Keratinocyte (primary cell): Measurements from ENCODE around the gene MTSS2. TPM values are rescaled to one million over a fixed set of nuclear protein-coding genes. Genes with fewer than 3 reads are reported as not detected.

Experiments used
- DNase-seq: peaks from one replicate; pipeline ENCODE4 v3.0.0-alpha.2; 2011; ENCODE audit warnings: low read depth, missing footprints, low spot score
- FAIRE-seq: peaks from 2 replicates; lab custom pipeline; 2011; peaks lifted over from hg19 to GRCh38; lab: Jason Lieb, UNC
- H2AFZ ChIP-seq: 2 replicates; pipeline ENCODE4 v1.6.0; 2012; ENCODE audit warnings: low read length, control low read depth, inconsistent platforms; ENCODE audit not compliant: control insufficient read depth
- H3K27ac ChIP-seq: 2 replicates; pipeline ENCODE4 v1.5.1; 2011; ENCODE audit warnings: low read length; ENCODE audit not compliant: control insufficient read depth, insufficient read depth
- H3K27me3 ChIP-seq: 3 replicates; pipeline ENCODE4 v1.6.0; 2011; ENCODE audit warnings: low read length; ENCODE audit not compliant: control insufficient read depth, insufficient read depth; ENCODE audit errors: extremely low read depth
- H3K36me3 ChIP-seq, 2 experiments: 2 replicates in 1 of 2; 3 replicates in 1 of 2; pipeline ENCODE4 v1.5.1; 2011; ENCODE audit warnings: low read length in 2 of 2, mild to moderate bottlenecking in 1 of 2; ENCODE audit not compliant: control insufficient read depth in 2 of 2, insufficient read depth in 2 of 2; ENCODE audit errors: extremely low read depth in 1 of 2
- H3K4me1 ChIP-seq: 3 replicates; pipeline ENCODE4 v1.5.1; 2011; ENCODE audit warnings: low read length; ENCODE audit not compliant: control insufficient read depth, insufficient read depth; ENCODE audit errors: extremely low read depth
- H3K4me2 ChIP-seq: 3 replicates; pipeline ENCODE4 v1.6.0; 2011; ENCODE audit warnings: low read depth, low read length; ENCODE audit not compliant: control insufficient read depth, insufficient read depth; ENCODE audit errors: extremely low read depth
- H3K4me3 ChIP-seq, 3 experiments: fragments of 200-600 bp in 1 of 3; sonication (generic) in 1 of 3; 2 replicates in 2 of 3; 3 replicates in 1 of 3; pipeline ENCODE4 v1.5.1; 2011 to 2016; ENCODE audit warnings: low read length in 3 of 3, mild to moderate bottlenecking in 3 of 3, control low read depth in 2 of 3, inconsistent platforms in 1 of 3, low read depth in 1 of 3, mixed read lengths in 1 of 3, mixed run types in 1 of 3, moderate library complexity in 1 of 3; ENCODE audit not compliant: control insufficient read depth in 2 of 3, insufficient read depth in 2 of 3; ENCODE audit errors: extremely low read depth in 1 of 3
- H3K79me2 ChIP-seq: 2 replicates; pipeline ENCODE4 v1.6.0; 2012; ENCODE audit warnings: low read length; ENCODE audit not compliant: control insufficient read depth, insufficient read depth
- H3K9ac ChIP-seq: 3 replicates; pipeline ENCODE4 v1.6.0; 2011; ENCODE audit warnings: low read length; ENCODE audit not compliant: control insufficient read depth, insufficient read depth; ENCODE audit errors: extremely low read depth
- H3K9me1 ChIP-seq: 3 replicates; pipeline ENCODE4 v1.6.0; 2011; ENCODE audit warnings: low read length; ENCODE audit not compliant: control insufficient read depth, insufficient read depth; ENCODE audit errors: extremely low read depth
- H3K9me3 ChIP-seq: 2 replicates; pipeline ENCODE4 v1.5.1; 2012; ENCODE audit warnings: low read depth, low read length; ENCODE audit not compliant: control insufficient read depth
- H4K20me1 ChIP-seq: 3 replicates; pipeline ENCODE4 v1.6.0; 2011; ENCODE audit warnings: low read length; ENCODE audit not compliant: control insufficient read depth, insufficient read depth; ENCODE audit errors: extremely low read depth
- CTCF ChIP-seq, 3 experiments: IDR thresholded peaks in 1 of 3; conservative IDR thresholded peaks in 1 of 3; optimal IDR thresholded peaks in 1 of 3; 2 replicates in 2 of 3; 3 replicates in 1 of 3; pipeline versions ENCODE3 to v1.5.1; 2011; ENCODE audit warnings: low read length in 3 of 3, mild to moderate bottlenecking in 3 of 3, moderate library complexity in 2 of 3, control low read depth in 1 of 3, inconsistent platforms in 1 of 3; ENCODE audit not compliant: insufficient read depth in 2 of 3; ENCODE audit errors: extremely low read depth in 1 of 3
- EZH2 ChIP-seq: IDR thresholded peaks from one replicate; pipeline ENCODE4 v1.6.1; 2012; ENCODE audit warnings: inconsistent platforms, mild to moderate bottlenecking, low read length, moderate library complexity
- dilution Hi-C: fragments of 300-500 bp; cut with MboI; formaldehyde crosslinking; loops from one replicate; pipeline ENCODE4 v1.7.0; 2020; ENCODE audit warnings: low sequenced_read_pairs; ENCODE audit not compliant: extremely low pct_ligation_motif_present
- polyA plus RNA-seq, 5 experiments: library from polyadenylated mRNA; depleted of rRNA in 3 of 5; stranded (reverse) in 3 of 5; stranded (forward) in 1 of 5; unstranded in 1 of 5; fragments of >200 nt; gene quantifications; 1 replicate in 1 of 5; 2 replicates in 3 of 5; 3 replicates in 1 of 5; pipeline versions ENCODE4 v1.2.1 to v1.2.3, GENCODE V29; 2011 to 2012; ENCODE audit warnings: missing spikeins in 2 of 5, low read depth in 1 of 5, low replicate concordance in 1 of 5

The MTSS2 gene
- polyA plus RNA-seq, 1 donor (not counting 4 experiments of a cell fraction or from before 2014, with no cell fraction given), result 13.3 TPM

- H3K4me3 ChIP-seq, result no peak overlapping the region
- no peak for DNase-seq
- no peaks in the 10 kb centered on the region for H3K9me3 ChIP-seq
- peak overlapping the region; percentile 30 for H3K27ac ChIP-seq
- no peaks in the 10 kb centered on the region for H3K27me3 ChIP-seq
- H3K4me2 ChIP-seq, result no peak overlapping the region
- H3K9me1 ChIP-seq, result no peaks in the 10 kb centered on the region
- no peaks in the 10 kb centered on the region for H4K20me1 ChIP-seq
- no peak for FAIRE-seq
- no peak for TF ChIP-seq CTCF (optimal IDR thresholded peaks at IDR 0.05 in 1 of 3, IDR thresholded peaks at IDR 0.05 in 1 of 3, conservative IDR thresholded peaks at IDR 0.05 in 1 of 3; ENCODE audit: extremely low read depth in 1 of 3, insufficient read depth in 2 of 3, low read length in 3 of 3)
- TF ChIP-seq EZH2, result no peak
- H3K4me1 ChIP-seq, result peaks cover 65% of the 10 kb centered on the region
- H3K9ac ChIP-seq, result peak overlapping the region; percentile 13
- H2AFZ ChIP-seq, result no peak overlapping the region
- H3K36me3 ChIP-seq, result peaks cover 1 to 4% of the 10 kb centered on the region in 2 experiments
- dilution Hi-C loops, result no loop called here
- H3K79me2 ChIP-seq, result no peaks in the 10 kb centered on the region
These were observed 16.8 kb upstream of the MTSS2 start for GRCh38 chr16:70702624-70703023.

GRCh38 chr16:70701998-70702397 lies 16.1 kb upstream of the MTSS2 start:
- H3K4me3 ChIP-seq, result no peak overlapping the region

More at GRCh38 chr16:70701998-70702397, 16.1 kb upstream of the MTSS2 start:
- H3K9me3 ChIP-seq, result no peaks in the 10 kb centered on the region
- TF ChIP-seq EZH2 (no peak), CTCF (optimal IDR thresholded peaks at IDR 0.05 in 1 of 3, IDR thresholded peaks at IDR 0.05 in 1 of 3, conservative IDR thresholded peaks at IDR 0.05 in 1 of 3; ENCODE audit: extremely low read depth in 1 of 3, insufficient read depth in 2 of 3, low read length in 3 of 3) (no peak)
- H3K27me3 ChIP-seq, result no peaks in the 10 kb centered on the region
- DNase-seq, result no peak
- H3K9me1 ChIP-seq, result no peaks in the 10 kb centered on the region
- no peaks in the 10 kb centered on the region for H4K20me1 ChIP-seq
- H3K4me2 ChIP-seq, result peak overlapping the region; percentile 35
- no peaks in the 10 kb centered on the region for H3K79me2 ChIP-seq
- no peak overlapping the region for H3K27ac ChIP-seq
- H3K4me1 ChIP-seq, result peaks cover 65% of the 10 kb centered on the region
- H3K36me3 ChIP-seq, result peaks cover 1 to 4% of the 10 kb centered on the region in 2 experiments
- no peak overlapping the region for H3K9ac ChIP-seq
- no peak overlapping the region for H2AFZ ChIP-seq
- no peak for FAIRE-seq
- dilution Hi-C loops, result no loop called here
